GM06990 (cell line): ENCODE data around the gene GPATCH8.
A peak's percentile ranks its signal among the peaks of the same experiment; 100 is the strongest.

ENCODE experiments used
- DNase-seq: peaks from one replicate; pipeline ENCODE4 v3.0.0-alpha.2; 2011; ENCODE audit not compliant: insufficient read length; ENCODE audit errors: extremely low read depth
- H3K27me3 ChIP-seq: replicated peaks from 2 replicates; pipeline ENCODE4 v1.6.0; 2011; ENCODE audit warnings: low read length; ENCODE audit not compliant: control insufficient read depth, insufficient read depth
- H3K36me3 ChIP-seq: 2 replicates; pipeline ENCODE4 v1.5.1; 2011; ENCODE audit warnings: low read length; ENCODE audit not compliant: control insufficient read depth, insufficient read depth
- H3K4me3 ChIP-seq: replicated peaks from 2 replicates; pipeline ENCODE4 v1.5.1; 2011; ENCODE audit warnings: low read depth, mild to moderate bottlenecking, control low read depth, low read length
- CTCF ChIP-seq: IDR thresholded peaks from 2 replicates; pipeline ENCODE4 v1.5.1; 2011; ENCODE audit warnings: low read length, control low read depth, mild to moderate bottlenecking, inconsistent platforms; ENCODE audit not compliant: insufficient read depth, poor library complexity, severe bottlenecking

Gene GPATCH8

GRCh38 chr17:44354582-44355561, 148.3 kb downstream of the GPATCH8 start:
- peak overlapping the region; percentile 31; the same call in 1 of the 2 replicates for H3K4me3 ChIP-seq
- H3K36me3 ChIP-seq = peaks cover 28% of the 10 kb centered on the region
- peak; percentile 50 for TF ChIP-seq CTCF
- DNase-seq = peak; percentile 75
- H3K27me3 ChIP-seq = no peaks in the 10 kb centered on the region

GRCh38 chr17:44353672-44354331, 149.4 kb downstream of the GPATCH8 start:
- H3K27me3 ChIP-seq = no peaks in the 10 kb centered on the region
- peaks cover 33% of the 10 kb centered on the region for H3K36me3 ChIP-seq
- peak overlapping the region; percentile 40 for H3K4me3 ChIP-seq
- DNase-seq = no peak
- TF ChIP-seq CTCF = no peak

GRCh38 chr17:44352828-44353671, 150.2 kb downstream of the GPATCH8 start:
- Histone ChIP-seq H3K4me3 (no peak overlapping the region), H3K36me3 (peaks cover 33% of the 10 kb centered on the region)
- DNase-seq = no peak

GRCh38 chr17:44351961-44352827, 151.0 kb downstream of the GPATCH8 start:
- TF ChIP-seq CTCF = no peak
- Histone ChIP-seq H3K36me3 (peaks cover 33% of the 10 kb centered on the region), H3K27me3 (no peaks in the 10 kb centered on the region), H3K4me3 (no peak overlapping the region)
- DNase-seq = no peak

More at GRCh38 chr17:44352828-44353671, 150.2 kb downstream of the GPATCH8 start:
- no peaks in the 10 kb centered on the region for H3K27me3 ChIP-seq
- no peak for TF ChIP-seq CTCF

GRCh38 chr17:44351464-44351863, 151.7 kb downstream of the GPATCH8 start:
- Histone ChIP-seq H3K27me3 (no peaks in the 10 kb centered on the region), H3K4me3 (no peak overlapping the region), H3K36me3 (peaks cover 33% of the 10 kb centered on the region)
- TF ChIP-seq CTCF = no peak
- no peak for DNase-seq
